ENCODE data around the gene PCNT.

Gene PCNT

GRCh38 chr21:46286648-46287002 is 37.3 kb upstream of the PCNT start:
- no peak for DNase-seq (ENCODE audit: low spot score)
- no peak for TF ChIP-seq CTCF (IDR thresholded peaks at IDR 0.05; ENCODE audit: borderline replicate concordance, control extremely low read depth, extremely low read depth, insufficient read depth, missing control alignments)
- in situ Hi-C loops (cut with MboI; ENCODE audit: low sequenced_read_pairs, unreplicated experiment): no loop called here

GRCh38 chr21:46287541-46287940 is 36.4 kb upstream of the PCNT start:
- no peak for DNase-seq (ENCODE audit: low spot score)
- no peak for TF ChIP-seq CTCF (IDR thresholded peaks at IDR 0.05; ENCODE audit: borderline replicate concordance, control extremely low read depth, extremely low read depth, insufficient read depth, missing control alignments)
- in situ Hi-C loops (cut with MboI; ENCODE audit: low sequenced_read_pairs, unreplicated experiment): no loop called here

- in situ Hi-C loops (cut with MboI; ENCODE audit: low sequenced_read_pairs, unreplicated experiment): no loop called here
- no peak for DNase-seq (ENCODE audit: low spot score)
- no peak for TF ChIP-seq CTCF (IDR thresholded peaks at IDR 0.05; ENCODE audit: borderline replicate concordance, control extremely low read depth, extremely low read depth, insufficient read depth, missing control alignments)
Observed at GRCh38 chr21:46289655-46290179, 34.2 kb upstream of the PCNT start.

- no peak for DNase-seq (ENCODE audit: low spot score)
- in situ Hi-C loops (cut with MboI; ENCODE audit: low sequenced_read_pairs, unreplicated experiment): no loop called here
- TF ChIP-seq CTCF (IDR thresholded peaks at IDR 0.05; ENCODE audit: borderline replicate concordance, control extremely low read depth, extremely low read depth, insufficient read depth, missing control alignments): no peak
Observed at GRCh38 chr21:46291561-46291960, 32.4 kb upstream of the PCNT start.

- TF ChIP-seq CTCF (IDR thresholded peaks at IDR 0.05; ENCODE audit: borderline replicate concordance, control extremely low read depth, extremely low read depth, insufficient read depth, missing control alignments): no peak
- peak; percentile 79 for DNase-seq (ENCODE audit: low spot score)
- in situ Hi-C loops (cut with MboI; ENCODE audit: low sequenced_read_pairs, unreplicated experiment): no loop called here
Observed at GRCh38 chr21:46294647-46295176, 29.2 kb upstream of the PCNT start.

- in situ Hi-C loops (cut with MboI; ENCODE audit: low sequenced_read_pairs, unreplicated experiment): no loop called here
- no peak for TF ChIP-seq CTCF (IDR thresholded peaks at IDR 0.05; ENCODE audit: borderline replicate concordance, control extremely low read depth, extremely low read depth, insufficient read depth, missing control alignments)
- DNase-seq (ENCODE audit: low spot score): no peak
Observed at GRCh38 chr21:46295177-46295770, 28.7 kb upstream of the PCNT start.
